ENCODE measurements around the gene DNAJC10. TPM values are rescaled to one million over a fixed set of nuclear protein-coding genes. Genes with fewer than 3 reads are reported as not detected.

DNAJC10 gene
- total and polyA plus RNA-seq, 9 of the 15 experiments (the other 6 are each of a cell fraction or from before 2014, with no cell fraction given) = 9.8 to 77.7 (median 57.3) TPM

- TF ChIP-seq, protein P1, sequence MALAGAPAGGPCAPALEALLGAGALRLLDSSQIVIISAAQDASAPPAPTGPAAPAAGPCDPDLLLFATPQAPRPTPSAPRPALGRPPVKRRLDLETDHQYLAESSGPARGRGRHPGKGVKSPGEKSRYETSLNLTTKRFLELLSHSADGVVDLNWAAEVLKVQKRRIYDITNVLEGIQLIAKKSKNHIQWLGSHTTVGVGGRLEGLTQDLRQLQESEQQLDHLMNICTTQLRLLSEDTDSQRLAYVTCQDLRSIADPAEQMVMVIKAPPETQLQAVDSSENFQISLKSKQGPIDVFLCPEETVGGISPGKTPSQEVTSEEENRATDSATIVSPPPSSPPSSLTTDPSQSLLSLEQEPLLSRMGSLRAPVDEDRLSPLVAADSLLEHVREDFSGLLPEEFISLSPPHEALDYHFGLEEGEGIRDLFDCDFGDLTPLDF (CRISPR knock-in tag; IDR thresholded peaks at IDR 0.05) = peak; percentile 75; the same call in 1 of the 2 replicates
- TF ChIP-seq POLR2AphosphoS5 (IDR thresholded peaks at IDR 0.05; ENCODE audit: control insufficient read depth, insufficient read depth, low read depth, low read length) (peak; percentile 67; the same call in 1 of the 2 replicates), KLF6 (CRISPR knock-in tag; IDR thresholded peaks at IDR 0.05; ENCODE audit: borderline replicate concordance) (no peak; the same call in 1 of the 2 replicates), ZNF184 (CRISPR knock-in tag; IDR thresholded peaks at IDR 0.05) (no peak), FOXP1 (CRISPR knock-in tag; IDR thresholded peaks at IDR 0.05) (peak; percentile 98), ZNF311 (CRISPR knock-in tag; IDR thresholded peaks at IDR 0.05) (0 out of 2 replicates have a peak, but pooled peaks have one; percentile 15), SPI1 (IDR thresholded peaks at IDR 0.05; ENCODE audit: borderline replicate concordance, low read depth, low read length) (0 out of 2 replicates have a peak, but pooled peaks have one; percentile 12), RAD21 (CRISPR knock-in tag; conservative IDR thresholded peaks at IDR 0.05 in 1 of 2, IDR thresholded peaks at IDR 0.05 in 1 of 2) (no peak), CREB1 (IDR thresholded peaks at IDR 0.05) (peak; percentile 75), CREB1 (CRISPR knock-in tag; IDR thresholded peaks at IDR 0.05) (no peak; the same call in 1 of the 2 replicates), NR3C1 (CRISPR knock-in tag; IDR thresholded peaks at IDR 0.05) (peak; percentile 71), SOX6 (IDR thresholded peaks at IDR 0.05) (peak; percentile 14), ZNF830 (CRISPR knock-in tag; IDR thresholded peaks at IDR 0.05) (0 out of 2 replicates have a peak, but pooled peaks have one; percentile 80), ZNF175 (CRISPR knock-in tag; IDR thresholded peaks at IDR 0.05; ENCODE audit: low read depth) (no peak), ZSCAN29 (IDR thresholded peaks at IDR 0.05) (no peak; the same call in 1 of the 2 replicates), TAF7 (tag; IDR thresholded peaks at IDR 0.05) (0 out of 2 replicates have a peak, but pooled peaks have one; percentile 26), SIN3A (IDR thresholded peaks at IDR 0.05; ENCODE audit: borderline replicate concordance in 2 of 2, control insufficient read depth in 1 of 2, low read depth in 2 of 2, low read length in 2 of 2) (peak; percentile 23 to 34; a peak in 1 of 4 replicates), LCOR (CRISPR knock-in tag; IDR thresholded peaks at IDR 0.05) (peak; percentile 54; the same call in 1 of the 2 replicates), ZNF780A (CRISPR knock-in tag; IDR thresholded peaks at IDR 0.05) (no peak), RBM17 (IDR thresholded peaks at IDR 0.05; ENCODE audit: borderline replicate concordance, low read depth, low read length) (no peak), BRF2 (IDR thresholded peaks at IDR 0.05; ENCODE audit: borderline replicate concordance, insufficient read depth, insufficient read length) (no peak)
- TF ChIP-seq, protein P2, sequence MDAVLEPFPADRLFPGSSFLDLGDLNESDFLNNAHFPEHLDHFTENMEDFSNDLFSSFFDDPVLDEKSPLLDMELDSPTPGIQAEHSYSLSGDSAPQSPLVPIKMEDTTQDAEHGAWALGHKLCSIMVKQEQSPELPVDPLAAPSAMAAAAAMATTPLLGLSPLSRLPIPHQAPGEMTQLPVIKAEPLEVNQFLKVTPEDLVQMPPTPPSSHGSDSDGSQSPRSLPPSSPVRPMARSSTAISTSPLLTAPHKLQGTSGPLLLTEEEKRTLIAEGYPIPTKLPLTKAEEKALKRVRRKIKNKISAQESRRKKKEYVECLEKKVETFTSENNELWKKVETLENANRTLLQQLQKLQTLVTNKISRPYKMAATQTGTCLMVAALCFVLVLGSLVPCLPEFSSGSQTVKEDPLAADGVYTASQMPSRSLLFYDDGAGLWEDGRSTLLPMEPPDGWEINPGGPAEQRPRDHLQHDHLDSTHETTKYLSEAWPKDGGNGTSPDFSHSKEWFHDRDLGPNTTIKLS (IDR thresholded peaks at IDR 0.05; ENCODE audit: borderline replicate concordance, low read depth) = peak; percentile 98
- TF ChIP-seq, protein P3, sequence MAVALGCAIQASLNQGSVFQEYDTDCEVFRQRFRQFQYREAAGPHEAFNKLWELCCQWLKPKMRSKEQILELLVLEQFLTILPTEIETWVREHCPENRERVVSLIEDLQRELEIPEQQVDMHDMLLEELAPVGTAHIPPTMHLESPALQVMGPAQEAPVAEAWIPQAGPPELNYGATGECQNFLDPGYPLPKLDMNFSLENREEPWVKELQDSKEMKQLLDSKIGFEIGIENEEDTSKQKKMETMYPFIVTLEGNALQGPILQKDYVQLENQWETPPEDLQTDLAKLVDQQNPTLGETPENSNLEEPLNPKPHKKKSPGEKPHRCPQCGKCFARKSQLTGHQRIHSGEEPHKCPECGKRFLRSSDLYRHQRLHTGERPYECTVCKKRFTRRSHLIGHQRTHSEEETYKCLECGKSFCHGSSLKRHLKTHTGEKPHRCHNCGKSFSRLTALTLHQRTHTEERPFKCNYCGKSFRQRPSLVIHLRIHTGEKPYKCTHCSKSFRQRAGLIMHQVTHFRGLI (CRISPR knock-in tag; IDR thresholded peaks at IDR 0.05) = no peak
These were observed at the start of gene DNAJC10 (continued) for GRCh38 chr2:182715892-182716649.
